ENCODE results near the gene PLCD4.

Gene PLCD4

DNA sequence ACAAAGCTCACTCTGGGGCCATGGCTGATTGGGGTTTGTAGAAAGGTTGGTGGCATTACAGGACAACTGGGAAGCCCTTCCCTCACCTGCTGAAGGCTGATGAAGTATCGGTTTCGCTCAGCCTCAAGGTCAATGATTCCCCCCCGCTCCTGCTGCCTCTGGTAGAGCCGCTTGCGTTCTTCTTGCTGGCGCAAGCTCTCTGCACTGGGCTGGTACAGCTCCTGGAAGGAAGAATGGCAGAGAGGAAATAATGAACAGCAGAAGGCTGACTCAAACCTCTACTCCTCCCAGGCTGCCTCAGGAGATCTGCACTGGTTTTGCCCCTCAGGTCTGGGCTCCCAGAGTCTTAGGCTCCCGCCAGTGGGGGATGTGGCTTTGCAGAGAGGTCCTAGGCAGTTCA, 57.0 kb downstream of the PLCD4 start:
- DNase-seq (ENCODE audit: low read depth), result no peak

DNA sequence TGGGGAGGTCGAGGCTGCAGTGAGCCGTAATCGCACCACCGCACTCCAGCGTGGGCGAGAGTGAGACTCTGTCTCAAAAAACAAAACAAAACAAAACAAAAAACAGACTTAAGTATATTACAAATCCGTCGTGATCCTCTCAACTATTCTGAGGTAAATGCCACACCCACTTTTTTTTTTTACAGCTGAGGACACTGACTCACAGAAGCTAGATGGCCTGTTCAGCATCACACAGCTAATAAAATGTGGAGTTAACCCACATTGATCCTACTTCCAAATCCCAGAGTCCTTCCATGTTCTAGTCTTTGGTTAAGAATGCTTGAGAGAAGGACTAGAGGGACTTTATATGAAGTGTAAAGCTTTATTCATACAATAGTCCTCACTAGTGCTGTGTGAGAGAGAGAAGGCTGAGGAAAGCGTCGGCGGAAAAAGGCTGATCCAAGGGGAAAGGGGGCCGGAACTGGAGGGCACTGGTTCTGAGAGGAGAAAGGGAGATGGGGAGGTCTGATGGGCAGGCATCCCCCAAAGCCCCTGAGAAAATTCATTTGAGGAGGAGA, 63.5 kb downstream of the PLCD4 start:
- no peak for DNase-seq (ENCODE audit: low read depth)

DNA sequence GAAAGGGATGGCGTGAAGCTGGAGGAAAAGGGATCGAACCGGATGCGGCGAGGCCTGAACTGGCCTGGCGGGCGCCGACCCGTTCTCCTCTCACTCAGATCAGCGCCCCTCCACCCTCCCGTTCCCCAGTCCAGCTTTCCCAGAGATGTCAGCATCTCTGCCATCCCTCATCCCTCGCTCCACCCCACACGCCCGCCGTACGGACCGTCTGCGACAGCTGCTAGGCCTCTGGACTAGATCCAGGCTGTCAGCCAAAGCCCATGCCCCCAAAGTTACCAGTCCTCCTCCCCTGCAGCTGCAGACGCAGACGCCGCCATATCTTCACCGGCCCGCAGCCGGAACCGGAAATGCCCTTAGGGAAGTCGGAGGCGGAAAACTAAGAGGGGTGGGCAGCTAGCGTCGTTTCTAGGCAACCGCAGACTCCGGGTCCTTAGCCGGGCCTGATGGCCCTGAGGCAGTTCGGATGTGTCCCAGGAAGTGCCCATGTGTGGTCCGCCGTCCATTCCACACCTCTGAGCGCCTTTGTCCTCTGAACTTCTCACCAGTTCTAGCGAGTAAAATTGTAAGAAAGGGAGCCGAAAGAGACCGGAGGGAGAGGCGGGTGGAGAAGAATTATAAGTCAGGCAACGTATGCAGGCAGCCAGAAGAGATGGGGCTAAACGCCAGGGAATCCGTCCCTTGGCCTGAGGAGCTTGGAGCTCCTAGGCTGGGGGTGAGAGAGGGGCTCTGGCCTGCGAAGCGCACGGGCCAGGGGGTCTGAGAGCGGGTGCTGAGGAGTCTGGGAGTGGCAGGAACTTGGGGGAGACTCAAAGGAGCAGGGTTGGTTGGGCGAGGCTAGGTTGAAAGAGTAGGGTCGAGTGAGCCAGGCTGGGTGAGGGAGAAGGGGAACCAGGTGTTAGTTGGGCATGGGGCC, 64.2 kb downstream of the PLCD4 start, which contains the start of the genes RNF25 and STK36:
Gene RNF25 (minus strand): TSS at position 349 of the 913 bp plus-strand sequence. CDS start 32 bp downstream, at position 317.
Gene STK36 (plus strand): TSS at position 433 of the 913 bp plus-strand sequence. CDS start 744 bp downstream, outside the sequence.
- DNase-seq (ENCODE audit: low read depth), result peak; percentile 80

DNA sequence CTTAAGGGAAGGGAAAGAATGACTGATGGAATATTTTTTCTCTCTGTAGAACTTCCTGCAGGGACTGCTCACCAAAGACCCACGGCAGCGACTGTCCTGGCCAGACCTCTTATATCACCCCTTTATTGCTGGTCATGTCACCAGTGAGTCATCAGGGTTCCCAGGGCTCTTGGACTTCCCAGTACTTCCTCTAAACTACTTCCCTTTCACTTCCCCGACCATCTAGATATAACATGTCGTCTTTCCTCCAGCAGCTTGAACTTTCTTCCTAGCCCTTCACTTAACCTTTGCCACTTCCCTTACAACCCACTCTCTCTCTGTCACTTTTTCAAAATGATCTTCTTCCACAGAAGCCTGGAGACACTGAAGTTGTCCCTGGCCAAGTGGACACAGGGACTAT, 71.4 kb downstream of the PLCD4 start:
- DNase-seq (ENCODE audit: low read depth), result no peak

DNA sequence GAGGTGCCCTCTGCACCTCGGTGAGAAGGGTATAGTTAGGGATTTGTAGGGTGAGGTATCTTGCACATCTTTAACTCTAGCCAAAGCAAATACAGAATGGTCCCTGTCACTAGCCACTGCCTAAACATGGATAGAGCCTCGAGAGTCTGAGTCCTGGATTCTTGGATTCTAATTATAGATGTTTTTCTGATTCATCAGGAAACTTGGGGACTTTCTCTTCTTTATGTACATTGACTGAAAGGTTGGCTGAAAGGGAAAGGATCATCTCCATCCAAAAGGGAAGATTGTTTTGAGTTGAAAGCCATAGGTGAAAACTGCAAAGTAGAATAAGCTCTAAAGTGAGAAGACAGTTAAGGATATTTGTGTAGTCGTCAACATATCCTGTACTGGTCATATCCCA, 72.4 kb downstream of the PLCD4 start:
- DNase-seq (ENCODE audit: low read depth), result no peak
